Measurements from ENCODE around the gene CAMK2G. TPM values are rescaled to one million over a fixed set of nuclear protein-coding genes. Genes with fewer than 3 reads are reported as not detected.
"Not testable (repeated sequence)": the region's sequence is repeated elsewhere in the genome, so short reads cannot be mapped to it uniquely, and the experiment has no call there.

CAMK2G gene
- polyA plus RNA-seq, 1 of the 3 experiments (the other 2 are of a cell fraction) = 41.4 TPM

DNA sequence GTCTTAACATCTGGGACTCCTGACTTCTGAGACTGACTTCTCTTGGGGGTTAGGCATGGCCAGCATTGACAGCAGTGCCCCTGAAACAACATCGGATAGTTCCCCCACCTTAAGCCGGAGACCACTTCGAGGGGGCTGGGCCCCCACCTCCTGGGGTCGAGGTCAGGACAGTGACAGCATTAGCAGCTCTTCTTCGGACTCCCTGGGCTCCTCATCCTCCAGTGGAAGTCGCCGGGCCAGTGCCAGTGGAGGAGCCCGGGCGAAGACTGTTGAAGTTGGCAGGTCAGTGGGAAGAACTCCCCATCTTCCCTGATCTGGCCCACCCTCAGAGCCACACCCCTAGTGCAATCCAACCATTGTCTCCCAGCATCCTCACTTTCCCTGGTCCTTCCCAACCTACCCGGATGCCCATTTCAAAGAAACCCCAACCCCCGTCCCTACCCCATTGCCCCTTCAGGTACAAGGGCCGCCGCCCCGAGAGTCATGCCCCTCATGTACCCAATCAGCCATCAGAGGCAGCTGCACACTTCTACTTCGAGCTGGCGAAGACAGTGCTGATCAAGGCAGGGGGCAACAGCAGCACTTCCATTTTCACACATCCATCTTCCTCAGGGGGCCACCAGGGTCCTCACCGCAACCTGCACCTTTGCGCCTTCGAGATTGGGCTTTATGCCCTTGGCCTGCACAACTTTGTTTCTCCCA, 76.9 kb downstream of the CAMK2G start:
- ChIA-PET CTCF (no interaction called here), POLR2A (no interaction called here)
- no peaks in the 10 kb centered on the region for H4K20me1 ChIP-seq (ENCODE audit: insufficient read depth)
- no peak overlapping the region for H2AFZ ChIP-seq (ENCODE audit: low read depth)
- no peak for TF ChIP-seq MEF2A (IDR thresholded peaks at IDR 0.05; ENCODE audit: borderline replicate concordance, low read depth)
- no peak for TF ChIP-seq GABPA (IDR thresholded peaks at IDR 0.05; ENCODE audit: low read depth)
- no peak for TF ChIP-seq FOXM1 (IDR thresholded peaks at IDR 0.05; ENCODE audit: low read depth)
- TF ChIP-seq, protein P1, sequence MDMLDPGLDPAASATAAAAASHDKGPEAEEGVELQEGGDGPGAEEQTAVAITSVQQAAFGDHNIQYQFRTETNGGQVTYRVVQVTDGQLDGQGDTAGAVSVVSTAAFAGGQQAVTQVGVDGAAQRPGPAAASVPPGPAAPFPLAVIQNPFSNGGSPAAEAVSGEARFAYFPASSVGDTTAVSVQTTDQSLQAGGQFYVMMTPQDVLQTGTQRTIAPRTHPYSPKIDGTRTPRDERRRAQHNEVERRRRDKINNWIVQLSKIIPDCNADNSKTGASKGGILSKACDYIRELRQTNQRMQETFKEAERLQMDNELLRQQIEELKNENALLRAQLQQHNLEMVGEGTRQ (IDR thresholded peaks at IDR 0.05; ENCODE audit: borderline replicate concordance, low read depth, low read length) = no peak
- TF ChIP-seq, protein P2, sequence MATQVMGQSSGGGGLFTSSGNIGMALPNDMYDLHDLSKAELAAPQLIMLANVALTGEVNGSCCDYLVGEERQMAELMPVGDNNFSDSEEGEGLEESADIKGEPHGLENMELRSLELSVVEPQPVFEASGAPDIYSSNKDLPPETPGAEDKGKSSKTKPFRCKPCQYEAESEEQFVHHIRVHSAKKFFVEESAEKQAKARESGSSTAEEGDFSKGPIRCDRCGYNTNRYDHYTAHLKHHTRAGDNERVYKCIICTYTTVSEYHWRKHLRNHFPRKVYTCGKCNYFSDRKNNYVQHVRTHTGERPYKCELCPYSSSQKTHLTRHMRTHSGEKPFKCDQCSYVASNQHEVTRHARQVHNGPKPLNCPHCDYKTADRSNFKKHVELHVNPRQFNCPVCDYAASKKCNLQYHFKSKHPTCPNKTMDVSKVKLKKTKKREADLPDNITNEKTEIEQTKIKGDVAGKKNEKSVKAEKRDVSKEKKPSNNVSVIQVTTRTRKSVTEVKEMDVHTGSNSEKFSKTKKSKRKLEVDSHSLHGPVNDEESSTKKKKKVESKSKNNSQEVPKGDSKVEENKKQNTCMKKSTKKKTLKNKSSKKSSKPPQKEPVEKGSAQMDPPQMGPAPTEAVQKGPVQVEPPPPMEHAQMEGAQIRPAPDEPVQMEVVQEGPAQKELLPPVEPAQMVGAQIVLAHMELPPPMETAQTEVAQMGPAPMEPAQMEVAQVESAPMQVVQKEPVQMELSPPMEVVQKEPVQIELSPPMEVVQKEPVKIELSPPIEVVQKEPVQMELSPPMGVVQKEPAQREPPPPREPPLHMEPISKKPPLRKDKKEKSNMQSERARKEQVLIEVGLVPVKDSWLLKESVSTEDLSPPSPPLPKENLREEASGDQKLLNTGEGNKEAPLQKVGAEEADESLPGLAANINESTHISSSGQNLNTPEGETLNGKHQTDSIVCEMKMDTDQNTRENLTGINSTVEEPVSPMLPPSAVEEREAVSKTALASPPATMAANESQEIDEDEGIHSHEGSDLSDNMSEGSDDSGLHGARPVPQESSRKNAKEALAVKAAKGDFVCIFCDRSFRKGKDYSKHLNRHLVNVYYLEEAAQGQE (IDR thresholded peaks at IDR 0.05; ENCODE audit: low read depth, low read length) = no peak
- no peak for TF ChIP-seq ELF1 (IDR thresholded peaks at IDR 0.05)
- TF ChIP-seq EP300 (IDR thresholded peaks at IDR 0.05; ENCODE audit: borderline replicate concordance in 1 of 2, low read depth in 1 of 2, low read length in 1 of 2) = no peak
- no peak for TF ChIP-seq POLR2AphosphoS5 (IDR thresholded peaks at IDR 0.05; ENCODE audit: low read depth, low read length)
- TF ChIP-seq RXRA (IDR thresholded peaks at IDR 0.05; ENCODE audit: borderline replicate concordance, low read depth) = no peak
- TF ChIP-seq JUND (IDR thresholded peaks at IDR 0.05) = no peak
- TF ChIP-seq, protein P3, sequence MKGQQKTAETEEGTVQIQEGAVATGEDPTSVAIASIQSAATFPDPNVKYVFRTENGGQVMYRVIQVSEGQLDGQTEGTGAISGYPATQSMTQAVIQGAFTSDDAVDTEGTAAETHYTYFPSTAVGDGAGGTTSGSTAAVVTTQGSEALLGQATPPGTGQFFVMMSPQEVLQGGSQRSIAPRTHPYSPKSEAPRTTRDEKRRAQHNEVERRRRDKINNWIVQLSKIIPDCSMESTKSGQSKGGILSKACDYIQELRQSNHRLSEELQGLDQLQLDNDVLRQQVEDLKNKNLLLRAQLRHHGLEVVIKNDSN (IDR thresholded peaks at IDR 0.05; ENCODE audit: borderline replicate concordance, low read depth) = no peak
- H3K9ac ChIP-seq = no peak overlapping the region
- H3K27ac ChIP-seq (ENCODE audit: low read depth in 2 of 2, low read length in 1 of 2) = no peak overlapping the region
- H3K36me3 ChIP-seq (replicated peaks in 1 of 2; ENCODE audit: control insufficient read depth in 1 of 2, insufficient read depth in 2 of 2, low read length in 1 of 2) = peaks cover 47 to 84% of the 10 kb centered on the region in 2 experiments
- no peak for DNase-seq
- H3K79me2 ChIP-seq (ENCODE audit: insufficient read depth) = no peaks in the 10 kb centered on the region
- no peak overlapping the region for H3K4me2 ChIP-seq
- no peak overlapping the region for H3K4me3 ChIP-seq (ENCODE audit: low read depth in 2 of 2, low read length in 1 of 2)
- WGBS (ENCODE audit: low lambda C conversion rate) = 88% methylated on average over 18 of the region's 19 CpGs
- H3K9me2 ChIP-seq = no peaks in the 10 kb centered on the region
- H3K4me1 ChIP-seq (ENCODE audit: control insufficient read depth in 1 of 2, insufficient read depth in 2 of 2, low read depth in 1 of 2, low read length in 1 of 2) = no peaks in the 10 kb centered on the region
- peaks cover 18% of the 10 kb centered on the region for H3F3A ChIP-seq (replicated peaks; ENCODE audit: insufficient read depth)
- H3K27me3 ChIP-seq (ENCODE audit: insufficient read depth) = no peaks in the 10 kb centered on the region
- H3K9me3 ChIP-seq = no peaks in the 10 kb centered on the region

DNA sequence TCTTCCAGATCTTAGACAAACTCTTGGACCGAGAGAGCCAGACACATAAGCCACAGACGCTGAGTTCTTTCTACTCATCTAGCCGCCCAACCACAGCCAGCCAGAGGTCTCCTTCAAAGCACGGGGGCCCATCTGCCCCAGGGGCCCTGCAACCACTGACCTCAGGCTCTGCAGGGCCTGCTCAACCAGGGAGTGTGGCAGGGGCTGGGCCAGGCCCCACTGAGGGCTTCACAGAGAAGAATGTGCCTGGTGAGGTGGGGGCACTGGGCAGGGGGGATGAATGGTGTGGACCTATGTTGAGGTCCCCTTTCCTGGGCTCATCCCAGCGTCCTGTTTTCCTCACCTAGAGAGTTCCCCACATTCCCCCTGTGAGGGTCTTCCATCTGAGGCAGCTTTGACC, 77.6 kb downstream of the CAMK2G start:
- no peak overlapping the region for H3K9ac ChIP-seq
- no peaks in the 10 kb centered on the region for H3K27me3 ChIP-seq (ENCODE audit: insufficient read depth)
- 88% methylated on average over 5 of the region's 5 CpGs for WGBS (ENCODE audit: low lambda C conversion rate)
- no peak overlapping the region for H3K27ac ChIP-seq (ENCODE audit: low read depth in 2 of 2, low read length in 1 of 2)
- no peak overlapping the region for H2AFZ ChIP-seq (ENCODE audit: low read depth)
- ChIA-PET POLR2A (no interaction called here), CTCF (no interaction called here)
- DNase-seq = no peak
- peaks cover 15% of the 10 kb centered on the region for H3F3A ChIP-seq (replicated peaks; ENCODE audit: insufficient read depth)
- no peaks in the 10 kb centered on the region for H3K9me2 ChIP-seq
- H3K4me2 ChIP-seq = no peak overlapping the region
- H3K79me2 ChIP-seq (ENCODE audit: insufficient read depth) = no peaks in the 10 kb centered on the region
- TF ChIP-seq EZH2phosphoT487 (IDR thresholded peaks at IDR 0.05; ENCODE audit: borderline replicate concordance, low read depth) = no peak
- TF ChIP-seq, protein P3 (IDR thresholded peaks at IDR 0.05; ENCODE audit: borderline replicate concordance, low read depth) = no peak
- no peaks in the 10 kb centered on the region for H3K9me3 ChIP-seq
- no peak overlapping the region for H3K4me3 ChIP-seq (ENCODE audit: low read depth in 2 of 2, low read length in 1 of 2)
- H3K36me3 ChIP-seq (replicated peaks in 1 of 2; ENCODE audit: control insufficient read depth in 1 of 2, insufficient read depth in 2 of 2, low read length in 1 of 2) = peaks cover 49 to 84% of the 10 kb centered on the region in 2 experiments
- no peaks in the 10 kb centered on the region for H4K20me1 ChIP-seq (ENCODE audit: insufficient read depth)
- H3K4me1 ChIP-seq (ENCODE audit: control insufficient read depth in 1 of 2, insufficient read depth in 2 of 2, low read depth in 1 of 2, low read length in 1 of 2) = no peaks in the 10 kb centered on the region

DNA sequence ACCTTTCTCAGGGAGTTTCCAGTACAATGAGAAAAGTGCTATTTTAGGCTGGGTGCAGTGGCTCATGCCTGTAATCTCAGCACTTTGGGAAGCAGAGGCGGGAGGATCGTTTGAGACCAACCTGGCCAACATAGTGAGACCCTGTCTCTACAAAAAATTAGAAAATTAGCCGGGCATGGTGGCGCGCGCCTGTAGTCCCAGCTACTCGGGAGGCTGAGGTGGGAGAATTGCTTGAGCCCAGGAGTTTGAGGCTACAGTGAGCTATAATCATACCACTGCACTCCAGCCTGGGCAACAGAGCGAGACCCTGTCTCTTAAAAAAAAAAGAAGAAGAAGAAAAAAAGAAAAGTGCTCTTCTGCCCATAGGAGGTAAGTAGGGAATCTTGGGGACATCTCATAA, 78.3 kb downstream of the CAMK2G start:
- peaks cover 51 to 84% of the 10 kb centered on the region in 2 experiments for H3K36me3 ChIP-seq (replicated peaks in 1 of 2; ENCODE audit: control insufficient read depth in 1 of 2, insufficient read depth in 2 of 2, low read length in 1 of 2)
- over 99% methylated on average over 8 of the region's 8 CpGs for WGBS (ENCODE audit: low lambda C conversion rate)
- H3K4me3 ChIP-seq (ENCODE audit: low read depth in 2 of 2, low read length in 1 of 2); DNase-seq; H3K9ac ChIP-seq; H4K20me1 ChIP-seq (ENCODE audit: insufficient read depth); H3K9me3 ChIP-seq; H3K27ac ChIP-seq (ENCODE audit: low read depth in 2 of 2, low read length in 1 of 2); H2AFZ ChIP-seq (ENCODE audit: low read depth); H3K79me2 ChIP-seq (ENCODE audit: insufficient read depth); H3K4me1 ChIP-seq (ENCODE audit: control insufficient read depth in 1 of 2, insufficient read depth in 2 of 2, low read depth in 1 of 2, low read length in 1 of 2); H3K9me2 ChIP-seq; CTCF ChIA-PET; H3K4me2 ChIP-seq; H3K27me3 ChIP-seq (ENCODE audit: insufficient read depth): not testable (repeated sequence)
- POLR2A ChIA-PET = interaction anchor here (1.9 kb wide), 1 partner anchor 8 kb away, joined by 4 read pairs; no protein-coding TSS in a partner anchor
- H3F3A ChIP-seq (replicated peaks; ENCODE audit: insufficient read depth) = peaks cover 15% of the 10 kb centered on the region
